NOMO-1 treated with DMSO at 0.1 percent for 48 hours (cell line): ENCODE measurements around the gene IDH3B.
"Not testable (repeated sequence)": the region's sequence is repeated elsewhere in the genome, so short reads cannot be mapped to it uniquely, and the experiment has no call there.

ENCODE experiments used
- DNase-seq: peaks from one replicate; lab custom pipeline; 2025; ENCODE audit not compliant: unreplicated experiment; lab: John Stamatoyannopoulos, UW

The IDH3B gene

DNA sequence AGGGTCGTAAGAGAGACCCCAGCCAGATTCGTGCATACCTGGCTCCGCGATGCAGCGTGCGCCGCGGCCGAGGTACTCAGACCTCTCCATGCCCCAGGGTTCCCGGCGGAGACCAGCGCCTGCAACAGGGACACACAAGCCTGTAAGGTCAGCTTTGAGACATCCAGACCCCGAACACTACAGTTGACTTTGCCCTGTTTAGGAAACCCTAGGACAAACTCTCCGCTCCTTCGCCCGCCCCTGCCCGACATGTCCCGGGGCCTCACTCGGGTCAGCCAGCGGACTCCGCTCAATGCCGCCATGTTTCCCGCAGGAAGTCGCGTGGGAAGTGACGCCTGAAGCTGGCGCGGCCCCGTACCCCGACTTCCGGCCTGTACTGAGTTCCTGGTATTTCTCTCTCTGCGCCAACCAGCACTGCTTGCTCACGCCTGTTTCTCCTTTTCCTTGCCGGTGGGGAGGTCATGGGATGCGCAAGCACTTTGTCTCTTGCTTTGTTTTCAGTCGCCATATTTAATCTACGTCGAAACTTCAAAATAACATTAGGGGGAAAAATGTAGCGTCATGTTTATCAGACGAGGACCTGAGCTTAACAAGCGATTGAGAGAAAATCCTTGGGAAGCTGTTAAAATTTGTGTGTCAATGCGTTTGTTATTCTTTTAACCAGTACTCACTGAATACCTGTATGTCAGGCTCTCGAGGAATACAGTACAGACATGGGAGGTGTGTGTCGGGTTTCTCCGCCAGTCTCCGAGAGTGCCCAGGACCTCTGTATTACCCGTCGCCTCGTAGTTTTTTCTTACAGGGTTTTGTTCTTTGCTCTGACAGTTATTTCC is at the start of gene IDH3B:
TSS of gene IDH3B (minus strand) at position 330 of the 833 bp plus-strand sequence. CDS start at position 302, 28 bp downstream.
- DNase-seq: peak; percentile 93

DNA sequence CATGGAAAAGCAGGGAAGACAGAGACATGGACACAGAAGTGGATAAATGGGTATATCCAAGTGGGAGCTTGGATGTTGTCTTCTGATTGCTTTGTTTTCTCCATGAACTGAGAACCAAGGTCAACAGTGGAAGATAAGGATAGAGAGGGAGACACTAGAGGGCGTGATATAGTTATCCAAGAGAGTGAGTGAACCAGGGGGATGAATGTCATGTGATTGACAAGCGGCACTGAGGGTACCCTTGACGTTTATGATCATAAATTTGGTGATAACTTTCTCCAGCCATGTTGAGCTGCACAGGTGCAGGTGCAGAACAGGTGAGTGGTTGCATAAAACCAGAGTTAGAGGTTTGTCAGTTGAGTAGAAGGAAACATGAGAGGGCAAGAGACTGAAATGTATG is 49.3 kb upstream of the IDH3B start:
- peak; percentile 1 for DNase-seq

DNA sequence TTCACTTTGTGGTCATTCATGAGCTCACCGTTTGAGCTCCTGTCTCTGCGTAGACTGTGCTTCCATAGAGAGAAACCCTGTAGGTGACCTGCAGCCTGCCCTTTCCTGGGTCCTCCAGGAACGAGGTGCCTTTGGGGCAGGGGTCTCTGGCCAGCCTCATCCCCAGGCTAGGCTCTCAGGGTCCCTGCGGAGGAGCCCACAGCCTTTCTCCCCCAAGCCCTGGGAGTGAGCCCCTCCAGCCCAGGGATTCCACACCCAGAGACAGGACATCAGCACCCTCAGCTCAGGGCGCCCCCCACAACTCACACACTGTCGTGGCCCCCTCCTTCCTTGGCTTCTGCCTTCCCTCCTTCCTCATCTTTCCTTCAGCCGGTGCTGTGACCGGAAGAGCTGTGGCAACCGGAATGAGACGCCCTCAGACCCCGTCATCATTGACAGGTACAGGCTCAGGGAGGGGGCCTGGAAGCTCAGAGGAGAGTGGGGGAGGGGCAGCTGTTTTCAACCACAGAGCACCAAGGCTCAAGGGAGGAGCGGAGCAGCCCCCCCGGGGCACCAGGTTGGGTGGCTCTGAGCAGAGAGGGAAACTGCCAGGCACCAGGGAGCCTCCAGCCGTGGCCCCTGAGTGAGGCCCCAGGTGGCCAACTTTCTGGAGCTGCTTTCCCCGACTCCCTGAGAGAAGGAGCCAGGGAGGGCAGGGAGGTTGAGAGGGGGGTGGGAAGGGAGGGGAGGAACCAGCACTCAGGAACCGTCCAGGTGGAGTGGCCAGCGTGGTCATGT is 45.4 kb upstream of the IDH3B start:
- no peak for DNase-seq

GRCh38 chr20:2708665-2709064 is 44.6 kb upstream of the IDH3B start:
- no peak for DNase-seq

- DNase-seq: no peak
These were observed 44.0 kb upstream of the IDH3B start for GRCh38 chr20:2708073-2708415.

- DNase-seq: no peak
These were observed 43.5 kb upstream of the IDH3B start for GRCh38 chr20:2707353-2708072.

DNA sequence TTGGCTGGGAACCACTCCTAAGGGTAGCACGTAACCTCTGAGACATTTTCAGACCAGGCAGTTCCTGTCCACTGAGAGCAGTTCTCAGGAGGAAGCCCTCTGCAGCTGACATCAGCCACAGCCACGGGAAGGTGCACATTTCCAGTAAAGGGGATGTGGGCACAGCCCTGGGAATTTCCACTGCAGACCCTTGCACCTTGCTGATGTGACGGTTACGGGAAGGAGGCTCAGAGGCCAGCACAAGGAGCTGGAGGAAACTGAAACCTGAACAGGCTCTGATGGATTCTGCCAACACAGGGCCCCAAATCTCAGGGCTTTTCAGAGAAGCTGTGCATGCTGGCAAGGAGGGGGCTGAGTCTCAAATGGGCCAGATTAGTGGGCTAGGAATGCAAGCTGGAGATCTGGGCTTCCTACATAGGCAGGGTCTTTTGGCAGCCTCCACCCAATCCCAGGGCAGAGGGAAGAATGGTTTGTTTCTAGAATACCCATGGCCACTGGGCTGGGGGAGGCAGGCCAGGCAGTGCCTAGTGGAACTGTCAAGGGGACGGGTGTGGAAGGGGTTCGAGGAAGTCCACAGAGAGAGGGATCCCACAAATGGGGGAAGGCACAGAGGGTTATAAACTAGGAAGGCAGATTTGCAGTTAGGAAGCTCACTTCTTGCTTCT is 42.8 kb upstream of the IDH3B start:
- no peak for DNase-seq

GRCh38 chr20:2705931-2706645 is 42.1 kb upstream of the IDH3B start:
- DNase-seq: no peak

- no peak for DNase-seq
These were observed 39.9 kb upstream of the IDH3B start for GRCh38 chr20:2703716-2704475.

GRCh38 chr20:2701671-2702081 is 37.7 kb upstream of the IDH3B start:
- no peak for DNase-seq

GRCh38 chr20:2700913-2701620 is 37.1 kb upstream of the IDH3B start:
- DNase-seq: no peak

- DNase-seq: no peak
These were observed 35.9 kb upstream of the IDH3B start for GRCh38 chr20:2699775-2700413.

DNA sequence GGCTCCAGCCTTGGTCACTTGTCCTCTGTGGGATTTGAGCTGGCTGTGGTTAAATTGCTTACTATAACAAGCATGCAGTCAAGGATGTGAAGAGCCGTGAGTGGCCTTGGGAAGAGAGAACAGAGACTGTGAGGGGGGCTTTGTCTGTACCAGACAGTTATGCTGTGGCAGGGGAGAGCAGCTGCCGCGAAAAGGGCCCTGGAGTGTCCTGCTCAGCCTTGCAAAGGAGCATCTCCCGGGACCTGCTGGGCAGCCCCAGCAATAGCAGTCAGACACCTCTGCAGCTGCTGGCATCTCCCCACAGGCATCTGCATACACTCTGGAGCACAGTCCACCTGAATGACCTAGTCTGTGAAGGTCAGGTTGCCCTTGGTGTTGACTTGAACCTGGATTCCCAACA is 34.9 kb upstream of the IDH3B start:
- no peak for DNase-seq

DNA sequence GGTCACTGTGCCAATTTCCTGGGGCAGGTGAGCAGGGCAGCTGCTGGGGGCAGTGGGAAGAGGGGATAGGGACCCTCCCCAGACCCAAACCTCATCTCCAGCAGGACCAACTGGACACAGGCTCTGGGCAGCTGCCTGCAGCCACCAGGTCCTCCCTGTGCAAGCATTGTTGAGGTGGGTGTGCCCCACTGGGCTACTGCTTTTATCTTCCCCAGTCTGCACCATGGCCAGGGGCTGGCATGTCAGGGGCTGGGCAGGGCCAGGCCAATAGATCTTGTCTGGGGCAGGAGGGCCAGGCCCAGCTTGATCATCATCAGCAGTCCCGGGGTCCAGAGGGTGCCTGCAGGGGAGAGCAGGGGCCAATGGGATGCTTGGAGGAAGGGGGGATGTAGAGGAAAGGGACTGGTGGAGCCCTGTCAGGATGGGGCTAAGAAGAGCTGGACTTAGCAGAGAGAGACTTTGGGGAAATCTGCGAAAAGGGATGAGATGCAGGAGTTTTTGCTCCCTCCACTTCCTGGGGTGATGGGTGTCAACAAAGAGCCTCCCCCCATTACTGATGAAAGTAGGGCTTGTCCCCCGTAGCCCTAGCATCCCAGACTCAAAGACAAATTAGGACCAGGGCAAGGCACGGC is 34.3 kb upstream of the IDH3B start:
- DNase-seq: no peak

GRCh38 chr20:2697768-2698167 is 33.8 kb upstream of the IDH3B start:
- DNase-seq: no peak

DNA sequence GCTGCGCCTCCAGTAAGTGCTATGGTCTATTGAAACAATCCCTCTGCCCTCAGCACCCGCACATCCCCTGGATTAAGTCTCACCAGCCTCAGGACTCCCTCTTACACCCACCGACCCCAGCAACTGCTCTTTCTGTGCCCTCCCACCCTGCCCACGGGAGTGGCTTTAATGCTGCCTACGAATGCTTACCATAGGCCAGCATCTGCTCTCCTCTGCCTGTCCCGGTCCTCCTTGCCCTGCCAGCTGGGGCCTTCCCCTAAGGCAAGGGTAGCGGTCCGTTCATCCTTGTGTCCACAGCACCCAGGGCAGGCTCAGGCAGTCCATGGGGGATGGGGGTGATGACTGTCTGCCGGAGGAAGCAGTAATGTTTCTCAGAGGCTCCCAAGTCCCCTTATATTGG is 32.6 kb upstream of the IDH3B start:
- DNase-seq: no peak

- DNase-seq: not testable (repeated sequence)
These were observed 32.0 kb upstream of the IDH3B start for GRCh38 chr20:2695984-2696525.
